Stimulated activated naive CD4-positive, alpha-beta T cell treated with Interleukin-2 at 50 U/mL for 16 hours (primary cell): Measurements from ENCODE around the gene ACE.

Experiments used
- DNase-seq: peaks from one replicate; lab custom pipeline; 2025; lab: John Stamatoyannopoulos, UW

ACE gene

GRCh38 chr17:63491977-63492618, 15.2 kb downstream of the ACE start:
- no peak for DNase-seq

DNA sequence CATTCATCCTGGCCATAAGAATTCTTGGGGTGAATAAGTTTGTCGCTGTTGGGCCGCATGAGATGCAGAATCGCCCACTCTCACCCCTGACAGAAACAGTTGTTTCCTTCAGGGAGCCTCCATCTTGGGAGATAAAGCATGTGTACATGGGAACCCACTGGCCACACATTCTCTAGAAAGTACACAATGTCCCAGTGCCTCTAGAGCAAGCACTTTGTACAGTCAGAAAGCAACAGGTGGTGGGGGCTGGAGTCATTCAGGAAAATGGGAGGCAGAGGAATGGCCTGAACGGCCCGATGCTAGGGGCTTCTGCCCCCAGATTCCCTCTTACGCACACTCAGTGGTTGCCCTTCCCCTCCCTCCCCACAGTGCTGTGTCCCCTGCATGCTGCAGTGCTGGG, 16.1 kb downstream of the ACE start:
- no peak for DNase-seq

DNA sequence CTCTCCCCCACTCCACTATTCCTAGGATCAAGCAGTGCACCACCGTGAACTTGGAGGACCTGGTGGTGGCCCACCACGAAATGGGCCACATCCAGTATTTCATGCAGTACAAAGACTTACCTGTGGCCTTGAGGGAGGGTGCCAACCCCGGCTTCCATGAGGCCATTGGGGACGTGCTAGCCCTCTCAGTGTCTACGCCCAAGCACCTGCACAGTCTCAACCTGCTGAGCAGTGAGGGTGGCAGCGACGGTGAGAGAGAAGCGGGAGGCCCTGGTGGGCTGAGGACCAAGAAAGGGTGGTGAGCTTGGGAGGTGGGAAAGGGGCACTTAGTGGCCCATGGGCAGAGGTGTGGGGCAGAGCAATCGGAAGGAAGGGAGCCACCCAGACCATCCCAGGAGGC, 16.6 kb downstream of the ACE start:
- no peak for DNase-seq

DNA sequence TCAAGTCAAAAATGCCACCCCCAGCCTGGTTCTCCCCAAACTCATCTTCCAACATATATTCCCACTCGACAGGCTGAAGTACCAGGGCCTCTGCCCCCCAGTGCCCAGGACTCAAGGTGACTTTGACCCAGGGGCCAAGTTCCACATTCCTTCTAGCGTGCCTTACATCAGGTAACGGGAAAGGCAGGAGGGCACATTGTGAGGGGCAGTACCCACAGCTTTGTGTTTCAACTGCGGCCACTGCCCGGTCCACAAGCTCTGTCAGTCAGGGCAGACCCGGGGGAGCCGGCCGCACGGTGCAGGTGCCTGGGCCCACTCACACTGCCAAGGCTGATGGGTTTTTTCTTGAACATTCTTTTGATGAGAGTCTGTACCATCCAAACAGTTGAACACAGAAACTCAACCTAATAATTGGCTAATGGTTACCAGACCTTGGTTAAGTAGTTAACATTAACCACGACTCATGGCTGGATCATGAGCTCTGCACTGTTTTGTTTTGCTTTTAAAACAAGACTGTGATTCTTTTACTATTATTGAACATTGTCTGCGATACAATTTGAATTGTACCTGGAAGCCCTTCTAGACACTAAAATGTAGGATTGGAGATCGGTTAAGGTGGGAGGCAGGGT, 17.6 kb downstream of the ACE start:
- DNase-seq, result no peak

GRCh38 chr17:63495491-63495890, 18.6 kb downstream of the ACE start:
- no peak for DNase-seq

- DNase-seq, result no peak
Observed at GRCh38 chr17:63496177-63496576, 19.3 kb downstream of the ACE start.

DNA sequence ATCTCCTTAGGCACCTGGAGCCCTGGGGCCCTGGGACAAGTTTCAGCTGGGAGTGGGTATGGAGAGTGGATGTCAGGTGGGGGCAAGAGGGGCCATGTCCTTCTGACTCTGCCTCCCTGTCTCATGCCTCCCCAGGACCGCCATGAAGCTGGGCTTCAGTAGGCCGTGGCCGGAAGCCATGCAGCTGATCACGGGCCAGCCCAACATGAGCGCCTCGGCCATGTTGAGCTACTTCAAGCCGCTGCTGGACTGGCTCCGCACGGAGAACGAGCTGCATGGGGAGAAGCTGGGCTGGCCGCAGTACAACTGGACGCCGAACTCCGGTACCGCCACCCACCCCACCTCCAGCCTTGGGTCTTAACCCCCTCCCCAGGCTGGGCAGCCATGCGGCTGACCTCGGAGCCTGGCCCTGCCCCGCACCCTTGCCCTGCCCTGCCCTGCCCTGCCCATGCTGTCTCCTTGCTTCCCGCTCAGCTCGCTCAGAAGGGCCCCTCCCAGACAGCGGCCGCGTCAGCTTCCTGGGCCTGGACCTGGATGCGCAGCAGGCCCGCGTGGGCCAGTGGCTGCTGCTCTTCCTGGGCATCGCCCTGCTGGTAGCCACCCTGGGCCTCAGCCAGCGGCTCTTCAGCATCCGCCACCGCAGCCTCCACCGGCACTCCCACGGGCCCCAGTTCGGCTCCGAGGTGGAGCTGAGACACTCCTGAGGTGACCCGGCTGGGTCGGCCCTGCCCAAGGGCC, 20.0 kb downstream of the ACE start:
- DNase-seq, result no peak

GRCh38 chr17:63497708-63498483, 21.0 kb downstream of the ACE start:
- no peak for DNase-seq

GRCh38 chr17:63498626-63499195, 21.9 kb downstream of the ACE start:
- no peak for DNase-seq

DNA sequence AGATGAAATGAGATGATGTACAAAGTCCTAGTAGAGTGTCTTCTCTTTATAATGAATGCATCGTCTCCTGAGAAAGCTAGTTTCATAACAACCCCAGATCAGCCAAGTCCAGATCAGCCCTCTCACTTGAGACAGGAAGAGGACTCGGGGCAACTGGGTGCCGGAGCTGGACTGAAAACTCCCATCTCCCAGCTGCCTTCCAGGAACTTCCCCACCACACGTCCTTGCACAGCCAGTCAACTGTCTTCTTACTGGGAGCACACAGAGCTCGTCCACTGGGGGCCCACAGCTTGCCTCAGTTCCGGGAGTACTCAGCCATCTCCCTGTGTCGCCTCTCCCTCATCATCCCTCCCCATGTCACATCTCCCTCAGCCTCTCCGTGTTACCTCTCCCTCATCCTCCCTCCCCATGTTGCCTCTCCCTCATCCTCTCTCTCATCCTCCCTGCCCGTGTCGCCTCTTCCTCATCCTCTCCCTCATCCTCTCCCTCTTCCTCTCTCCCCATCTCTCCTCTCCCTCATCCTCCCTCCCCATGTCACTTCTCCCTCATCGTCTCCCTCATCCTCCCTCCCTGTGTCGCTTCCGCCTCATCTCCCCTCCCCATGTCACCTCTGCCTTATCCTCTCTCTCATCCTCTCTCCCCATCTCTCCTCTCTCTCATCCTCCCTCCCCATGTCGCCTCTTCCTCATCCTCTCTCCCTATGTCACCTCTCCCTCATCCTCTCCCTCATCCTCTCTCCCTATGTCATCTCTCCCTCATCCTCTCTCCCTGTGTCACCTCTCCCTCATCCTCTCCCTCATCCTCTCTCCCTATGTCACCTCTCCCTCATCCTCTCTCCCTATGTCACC, 23.9 kb downstream of the ACE start:
- DNase-seq, result no peak

- DNase-seq, result no peak
Observed at GRCh38 chr17:63503341-63503705, 26.5 kb downstream of the ACE start.

DNA sequence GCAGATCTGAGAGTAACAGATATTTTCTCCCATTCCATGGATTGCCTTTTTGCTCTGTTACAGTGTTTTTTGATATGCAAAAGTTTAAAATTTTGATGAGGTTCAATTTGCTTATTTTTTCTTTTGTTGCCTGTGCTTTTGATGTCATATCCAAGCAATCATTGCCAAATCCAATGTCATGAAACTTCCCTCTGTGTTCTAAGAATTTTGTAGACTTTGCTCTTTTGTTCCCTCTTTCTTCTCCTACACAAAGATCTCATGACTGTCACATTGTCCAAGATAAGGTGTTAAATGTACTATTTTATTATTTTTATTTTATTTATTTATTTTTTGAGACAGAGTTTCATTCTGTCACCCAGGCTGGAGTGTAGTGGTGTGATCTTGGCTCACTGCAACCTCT, 27.4 kb downstream of the ACE start:
- DNase-seq, result no peak

DNA sequence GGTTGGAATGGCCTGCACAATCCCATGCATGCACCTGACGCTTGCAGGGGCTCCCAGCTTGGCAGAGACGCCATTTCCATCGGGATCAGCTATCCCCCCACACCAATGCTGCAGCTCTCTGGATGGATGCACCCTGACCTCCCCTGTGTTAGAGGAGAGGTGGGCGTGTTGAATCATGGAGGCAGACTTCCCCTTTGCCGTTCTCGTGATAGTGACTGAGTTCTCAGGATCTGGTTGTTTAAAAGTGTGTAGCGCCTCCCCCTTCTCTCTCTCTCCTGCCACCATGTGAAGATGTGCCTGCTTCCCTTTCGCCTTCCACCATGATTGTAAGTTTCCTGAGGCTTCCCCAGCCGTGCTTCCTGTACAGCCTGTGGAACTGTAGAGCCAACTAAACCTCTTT, 28.5 kb downstream of the ACE start:
- no peak for DNase-seq

DNA sequence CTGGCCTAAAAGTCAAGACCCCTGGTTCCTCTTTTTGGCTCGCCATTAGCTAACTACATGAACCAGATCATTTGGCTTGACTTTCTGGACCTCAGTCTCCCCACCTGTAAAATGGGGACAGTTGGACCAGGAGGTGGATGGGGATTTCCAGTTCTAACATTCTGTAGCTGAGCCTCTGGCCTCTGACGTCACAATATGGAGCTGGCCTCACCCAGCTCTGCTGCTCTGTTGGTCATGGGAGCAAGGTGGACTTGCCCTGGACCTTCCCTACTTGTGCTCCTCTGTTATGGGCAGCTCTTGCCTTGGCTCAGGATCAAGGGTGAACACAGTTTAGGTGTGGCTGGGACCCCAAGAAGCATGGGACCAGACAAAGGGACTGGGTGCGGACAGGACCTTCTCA, 29.8 kb downstream of the ACE start:
- no peak for DNase-seq

DNA sequence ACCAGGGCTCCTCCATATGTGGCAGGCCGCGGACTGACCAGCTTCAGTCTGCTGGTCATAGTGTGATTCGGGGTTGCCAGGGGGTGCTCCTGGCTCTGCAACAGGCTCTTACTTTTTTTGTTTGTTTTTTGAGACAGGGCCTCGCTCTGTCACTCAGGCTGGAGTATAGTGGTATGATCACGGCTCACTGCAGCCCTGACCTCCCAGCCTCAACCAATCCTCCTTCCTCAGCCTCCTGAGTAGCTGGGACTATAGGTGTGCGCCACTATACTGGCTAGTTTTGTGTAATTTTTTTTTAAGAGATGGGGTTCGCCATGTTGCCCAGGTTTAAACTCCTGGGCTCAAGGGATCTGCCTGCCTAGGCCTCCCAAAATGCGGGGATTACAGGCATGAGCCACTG, 34.5 kb downstream of the ACE start:
- no peak for DNase-seq

DNA sequence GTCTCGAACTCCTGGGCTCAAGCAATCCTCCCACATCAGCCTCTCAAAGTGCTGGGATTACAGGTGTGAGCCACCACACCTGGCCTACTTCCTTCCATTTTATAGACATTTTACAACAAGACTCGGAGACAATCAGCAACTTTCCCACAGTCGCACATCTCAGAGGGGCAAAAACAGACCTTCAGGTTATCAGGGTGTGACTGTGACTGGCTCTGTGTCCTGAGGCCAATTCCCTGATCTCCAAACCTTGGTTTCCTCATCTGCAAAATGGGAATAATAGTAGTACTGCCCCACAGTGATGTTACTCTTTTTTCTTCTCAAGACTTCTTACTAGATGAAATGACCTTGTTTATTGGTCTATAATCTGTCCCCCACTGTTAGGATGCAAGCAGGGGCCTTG, 35.5 kb downstream of the ACE start:
- DNase-seq, result no peak

DNA sequence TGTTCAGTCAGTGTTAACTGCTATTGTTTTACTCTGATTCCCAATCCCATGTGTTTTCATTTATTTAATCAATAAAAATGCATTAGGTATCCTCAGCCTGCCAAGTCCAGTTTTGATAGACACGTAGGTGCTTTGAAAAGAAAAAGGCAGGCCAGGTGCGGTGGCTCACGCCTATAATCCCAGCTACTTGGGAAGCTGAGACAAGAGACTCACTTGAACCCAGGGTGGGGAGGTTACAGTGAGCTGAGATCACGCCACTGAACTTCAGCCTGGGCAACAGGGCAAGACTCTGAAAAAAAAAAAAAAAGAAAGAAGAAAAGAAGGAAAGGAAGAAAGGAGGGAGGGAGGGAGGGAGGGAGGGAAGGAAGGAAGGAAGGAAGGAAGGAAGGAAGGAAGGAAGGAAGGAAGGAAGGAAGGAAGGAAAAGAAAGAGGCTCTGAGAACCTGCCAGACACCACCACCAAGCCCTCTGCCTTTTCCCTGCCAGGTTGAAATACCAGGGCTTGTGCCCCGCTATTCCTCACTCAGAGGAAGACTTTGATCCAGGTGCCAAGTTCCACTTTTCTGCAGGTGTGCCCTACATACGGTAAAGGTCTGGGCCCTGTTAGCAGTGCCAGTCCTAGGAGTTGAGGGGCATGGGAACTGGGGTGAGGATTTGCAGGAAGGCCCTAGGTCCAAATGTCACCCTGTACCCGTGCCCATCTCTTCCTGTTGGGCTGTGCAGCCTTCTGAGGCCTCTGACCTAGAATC, 36.2 kb downstream of the ACE start:
- no peak for DNase-seq

GRCh38 chr17:63514477-63514876, 37.6 kb downstream of the ACE start:
- no peak for DNase-seq

GRCh38 chr17:63514974-63515373, 38.1 kb downstream of the ACE start:
- DNase-seq, result no peak

GRCh38 chr17:63515426-63515825, 38.6 kb downstream of the ACE start:
- DNase-seq, result no peak
